KOPT-K1 (cell line): ENCODE data around the gene ACKR1.

Source experiments
- H3K27ac ChIP-seq: fragments of 200-600 bp; sonication (generic); 2 replicates; pipeline ENCODE4 v1.5.1; 2016; ENCODE audit warnings: antibody characterized with exemption, mild to moderate bottlenecking, low read depth, low read length; ENCODE audit not compliant: poor library complexity, severe bottlenecking
- H3K36me3 ChIP-seq: fragments of 200-600 bp; sonication (generic); 2 replicates; pipeline ENCODE4 v1.5.1; 2017; ENCODE audit warnings: antibody characterized with exemption, mild to moderate bottlenecking, low read length, moderate library complexity; ENCODE audit not compliant: insufficient read depth
- H3K9me3 ChIP-seq: fragments of 200-600 bp; sonication (generic); 2 replicates; pipeline ENCODE4 v1.5.1; 2017; ENCODE audit warnings: antibody characterized with exemption, low read length, mild to moderate bottlenecking; ENCODE audit not compliant: insufficient read depth, poor library complexity, severe bottlenecking

ACKR1 gene, protein sequence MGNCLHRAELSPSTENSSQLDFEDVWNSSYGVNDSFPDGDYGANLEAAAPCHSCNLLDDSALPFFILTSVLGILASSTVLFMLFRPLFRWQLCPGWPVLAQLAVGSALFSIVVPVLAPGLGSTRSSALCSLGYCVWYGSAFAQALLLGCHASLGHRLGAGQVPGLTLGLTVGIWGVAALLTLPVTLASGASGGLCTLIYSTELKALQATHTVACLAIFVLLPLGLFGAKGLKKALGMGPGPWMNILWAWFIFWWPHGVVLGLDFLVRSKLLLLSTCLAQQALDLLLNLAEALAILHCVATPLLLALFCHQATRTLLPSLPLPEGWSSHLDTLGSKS

DNA sequence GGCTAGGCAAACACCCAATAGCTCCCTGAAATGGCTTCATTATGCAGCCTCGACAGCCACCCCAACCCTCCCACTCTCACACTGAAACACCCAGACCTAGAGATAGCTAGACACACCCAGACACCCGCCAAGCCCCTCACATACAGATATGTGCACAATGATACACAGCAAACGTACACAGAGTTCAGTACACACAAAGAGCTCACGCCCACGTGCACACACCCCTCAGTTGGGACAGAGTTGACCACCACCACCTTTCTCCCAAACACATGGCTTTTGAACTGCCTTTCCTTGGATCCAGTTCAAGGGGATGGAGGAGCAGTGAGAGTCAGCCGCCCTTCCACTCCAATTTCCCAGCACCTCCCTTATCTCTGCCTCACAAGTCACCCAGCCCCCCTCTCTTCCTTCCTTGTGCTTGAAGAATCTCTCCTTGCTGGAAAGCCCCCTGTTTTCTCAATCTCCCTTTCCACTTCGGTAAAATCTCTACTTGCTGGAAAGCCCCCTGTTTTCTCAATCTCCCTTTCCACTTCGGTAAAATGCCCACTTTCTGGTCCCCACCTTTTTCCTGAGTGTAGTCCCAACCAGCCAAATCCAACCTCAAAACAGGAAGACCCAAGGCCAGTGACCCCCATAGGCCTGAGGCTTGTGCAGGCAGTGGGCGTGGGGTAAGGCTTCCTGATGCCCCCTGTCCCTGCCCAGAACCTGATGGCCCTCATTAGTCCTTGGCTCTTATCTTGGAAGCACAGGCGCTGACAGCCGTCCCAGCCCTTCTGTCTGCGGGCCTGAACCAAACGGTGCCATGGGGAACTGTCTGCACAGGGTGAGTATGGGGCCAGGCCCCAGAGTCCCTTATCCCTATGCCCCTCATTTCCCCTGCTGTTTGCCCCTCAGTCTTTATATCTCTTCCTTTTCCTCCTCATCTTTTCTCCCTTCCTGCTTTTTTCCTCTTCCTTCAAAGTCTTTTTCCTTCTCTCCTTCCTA is at the start of gene ACKR1:
TSS of gene ACKR1 (plus strand) at position 715 of the 981 bp plus-strand sequence. CDS start at position 800, 85 bp downstream.
- H3K36me3 ChIP-seq, result no peaks in the 10 kb centered on the region
- H3K9me3 ChIP-seq, result no peaks in the 10 kb centered on the region
- no peak within 1 kb of the TSS for H3K27ac ChIP-seq

DNA sequence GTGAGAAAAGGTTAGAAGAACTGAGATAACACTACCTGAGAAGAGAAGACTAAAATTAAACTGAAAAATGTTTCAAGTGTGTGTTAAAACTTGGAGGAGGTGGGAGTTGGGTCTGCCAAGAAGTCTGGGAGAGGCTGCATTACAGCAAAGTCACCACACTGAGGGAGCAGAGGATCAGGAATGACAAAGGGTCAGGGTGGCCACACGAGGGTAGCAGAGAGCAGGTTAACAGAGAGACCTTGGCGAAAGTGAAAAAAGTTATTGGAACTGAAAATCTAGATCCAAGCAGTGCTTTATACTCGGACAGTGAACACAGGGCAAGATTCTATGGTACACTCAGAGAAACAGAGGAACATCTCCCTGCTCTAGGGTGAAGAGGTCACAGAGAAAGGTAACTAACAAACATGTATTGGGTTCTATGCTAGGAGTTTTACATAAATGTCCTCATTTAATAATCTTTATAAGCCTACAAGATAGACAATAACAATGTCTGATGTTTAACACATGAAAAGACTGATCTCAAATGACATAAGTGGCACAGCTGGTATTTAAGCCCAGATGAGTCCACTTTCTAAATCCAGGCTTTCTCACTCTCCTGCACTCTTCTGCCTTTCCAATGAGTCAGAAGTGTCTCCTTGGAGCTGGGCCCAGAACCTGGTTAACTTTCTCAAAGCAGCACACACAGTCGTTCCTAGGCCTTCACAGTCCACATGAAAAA is 43.5 kb upstream of the ACKR1 start:
- no peaks in the 10 kb centered on the region for H3K9me3 ChIP-seq
- no peak overlapping the region for H3K27ac ChIP-seq
- H3K36me3 ChIP-seq, result no peaks in the 10 kb centered on the region

DNA sequence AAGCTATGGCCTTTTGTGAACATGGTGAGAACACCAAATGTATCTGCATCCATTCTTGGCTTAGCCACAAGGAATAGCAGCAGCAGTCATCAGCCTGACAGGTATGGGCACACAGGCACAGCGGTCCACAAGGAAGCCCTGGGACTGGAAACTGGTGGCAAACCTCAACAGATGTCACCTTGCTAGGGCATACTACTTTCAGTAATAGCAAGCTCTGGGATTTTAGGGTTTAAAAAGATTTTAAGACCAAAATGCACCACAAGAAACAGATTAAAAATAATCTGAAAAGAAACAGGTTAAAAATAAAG is 43.0 kb upstream of the ACKR1 start:
- Histone ChIP-seq H3K27ac (no peak overlapping the region), H3K9me3 (no peaks in the 10 kb centered on the region), H3K36me3 (no peaks in the 10 kb centered on the region)

DNA sequence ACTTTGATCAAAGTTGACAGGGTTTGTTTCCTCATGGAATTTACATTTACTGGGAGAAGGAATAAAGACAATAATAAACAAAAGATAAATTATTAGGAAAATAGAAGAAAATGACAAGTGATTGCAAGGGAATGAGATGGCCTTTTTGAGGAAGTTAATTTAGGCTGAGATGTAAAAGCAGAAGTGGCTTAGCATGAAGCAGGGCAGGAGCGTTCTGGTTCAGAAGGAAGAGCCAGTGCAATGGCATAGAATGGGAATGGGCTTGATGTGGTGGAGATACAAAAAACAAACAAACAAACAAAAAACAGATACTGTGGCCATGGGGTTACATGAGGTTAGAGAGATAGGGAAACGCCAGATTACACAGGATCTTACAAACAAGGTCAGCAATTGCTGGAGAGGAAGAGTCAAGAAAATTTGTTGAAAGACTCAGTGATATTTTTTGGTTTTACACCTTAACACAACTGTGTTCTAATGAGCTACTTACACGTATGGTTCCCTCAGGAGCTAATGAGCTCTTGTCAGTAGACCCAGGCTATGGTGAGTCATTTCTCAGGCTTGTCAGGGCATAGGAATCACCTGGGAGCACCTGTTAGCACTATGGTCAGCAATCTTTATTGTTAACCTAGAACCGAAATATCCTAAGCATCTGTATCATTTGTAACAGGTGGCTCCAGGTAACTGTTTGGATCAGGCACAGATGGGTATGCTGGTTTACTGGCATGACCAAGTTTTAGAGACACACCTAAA is 42.0 kb upstream of the ACKR1 start:
- H3K9me3 ChIP-seq, result no peaks in the 10 kb centered on the region
- H3K36me3 ChIP-seq, result no peaks in the 10 kb centered on the region
- no peak overlapping the region for H3K27ac ChIP-seq

DNA sequence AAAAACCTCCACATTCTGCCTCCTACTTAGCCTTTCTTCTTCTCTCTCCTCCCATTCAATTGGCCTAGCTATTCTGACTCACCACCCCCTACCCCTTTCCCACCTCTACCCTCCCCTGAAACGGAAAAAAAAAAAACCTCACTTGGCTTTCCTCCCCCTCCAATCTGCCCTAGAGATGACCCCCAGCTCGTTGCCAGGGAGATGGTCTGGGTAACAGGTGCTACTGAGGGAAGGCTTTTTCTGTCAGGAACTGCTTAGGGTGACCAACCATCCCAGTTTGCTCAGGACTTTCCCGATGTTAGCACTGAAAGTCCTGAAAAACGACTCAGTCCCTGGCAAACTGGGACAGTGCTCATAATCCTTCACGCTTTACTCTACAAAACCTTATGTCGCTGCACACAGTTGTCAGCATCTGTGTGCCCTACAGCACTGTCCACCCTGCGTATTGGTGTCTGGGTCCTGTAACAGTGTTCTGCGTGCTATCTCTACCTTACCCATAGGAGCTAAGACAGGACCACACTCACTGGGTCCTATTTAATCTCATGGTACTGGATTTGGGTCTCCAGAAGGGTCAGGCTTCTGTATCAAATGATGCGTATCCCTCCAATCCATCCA is 41.0 kb upstream of the ACKR1 start:
- H3K9me3 ChIP-seq, result no peaks in the 10 kb centered on the region
- no peak overlapping the region for H3K27ac ChIP-seq
- H3K36me3 ChIP-seq, result no peaks in the 10 kb centered on the region

DNA sequence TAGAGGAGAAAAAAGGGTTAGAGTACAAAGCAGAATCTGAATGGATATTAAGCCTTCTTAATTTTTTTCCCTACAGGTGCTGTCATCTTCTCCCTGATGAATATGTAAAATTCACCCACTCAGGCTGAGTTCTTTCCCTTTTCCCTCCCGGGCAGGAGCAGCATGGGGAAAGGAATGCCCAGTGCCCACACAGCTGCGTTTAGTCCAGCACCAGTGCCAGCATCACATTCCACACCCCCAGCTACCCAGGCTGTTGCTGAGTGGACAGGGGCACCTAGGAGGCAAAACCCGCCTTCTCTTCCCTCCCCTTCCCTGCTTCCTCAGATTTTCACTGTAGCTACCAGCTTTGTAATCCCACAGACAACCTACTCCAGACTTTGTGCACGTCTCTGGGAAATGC is 36.6 kb upstream of the ACKR1 start:
- Histone ChIP-seq H3K36me3 (no peaks in the 10 kb centered on the region), H3K27ac (no peak overlapping the region)

DNA sequence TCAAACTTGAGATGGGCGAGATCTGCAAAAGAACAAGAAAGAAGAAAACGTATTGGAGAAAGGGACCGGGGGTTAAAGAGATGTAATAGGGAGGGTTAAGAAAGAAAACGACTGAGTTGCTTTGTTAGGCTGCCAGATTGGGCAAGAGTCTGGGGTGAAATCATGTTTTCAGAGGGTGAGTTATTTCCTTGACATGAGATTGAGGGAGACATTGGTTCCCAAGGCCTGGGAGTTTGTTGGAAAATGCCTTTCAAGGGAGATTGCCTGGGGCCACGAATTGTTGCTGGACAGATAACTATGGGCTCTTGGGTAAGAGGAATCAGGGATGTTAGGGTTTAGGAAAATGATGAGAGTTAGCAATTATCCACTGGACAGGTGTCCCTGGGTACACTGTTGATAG is 34.0 kb upstream of the ACKR1 start:
- Histone ChIP-seq H3K36me3 (no peaks in the 10 kb centered on the region), H3K27ac (no peak overlapping the region), H3K9me3 (no peaks in the 10 kb centered on the region)

More for the DNA sequence above, 36.6 kb upstream of the ACKR1 start:
- no peaks in the 10 kb centered on the region for H3K9me3 ChIP-seq

DNA sequence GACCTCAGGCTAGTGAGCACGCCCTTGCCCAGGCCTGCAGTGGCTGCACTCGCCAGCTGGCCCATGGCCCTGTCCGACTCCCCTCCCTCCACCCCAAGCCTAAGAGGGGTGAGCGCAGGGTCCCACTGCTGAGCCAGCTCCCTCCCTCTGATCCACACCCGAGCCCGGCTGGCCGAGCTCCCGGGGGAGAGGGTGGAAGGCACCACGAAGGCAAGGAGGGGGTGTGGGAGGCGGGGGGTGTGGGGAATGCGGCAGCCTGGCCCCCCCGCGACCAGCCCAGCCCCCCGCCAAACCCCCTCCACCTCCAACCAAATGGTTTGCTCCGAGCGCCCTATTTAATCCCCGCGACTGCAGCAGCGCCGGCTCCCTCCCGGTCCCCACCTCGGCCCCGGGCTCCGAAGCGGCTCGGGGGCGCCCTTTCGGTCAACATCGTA is 33.4 kb upstream of the ACKR1 start, which contains the start of gene CADM3:
TSS of gene CADM3 (plus strand) at position 362 of the 434 bp plus-strand sequence. CDS start 151 bp downstream, outside the sequence.
- Histone ChIP-seq H3K9me3 (no peaks in the 10 kb centered on the region), H3K27ac (no peak within 1 kb of the TSS), H3K36me3 (no peaks in the 10 kb centered on the region)

DNA sequence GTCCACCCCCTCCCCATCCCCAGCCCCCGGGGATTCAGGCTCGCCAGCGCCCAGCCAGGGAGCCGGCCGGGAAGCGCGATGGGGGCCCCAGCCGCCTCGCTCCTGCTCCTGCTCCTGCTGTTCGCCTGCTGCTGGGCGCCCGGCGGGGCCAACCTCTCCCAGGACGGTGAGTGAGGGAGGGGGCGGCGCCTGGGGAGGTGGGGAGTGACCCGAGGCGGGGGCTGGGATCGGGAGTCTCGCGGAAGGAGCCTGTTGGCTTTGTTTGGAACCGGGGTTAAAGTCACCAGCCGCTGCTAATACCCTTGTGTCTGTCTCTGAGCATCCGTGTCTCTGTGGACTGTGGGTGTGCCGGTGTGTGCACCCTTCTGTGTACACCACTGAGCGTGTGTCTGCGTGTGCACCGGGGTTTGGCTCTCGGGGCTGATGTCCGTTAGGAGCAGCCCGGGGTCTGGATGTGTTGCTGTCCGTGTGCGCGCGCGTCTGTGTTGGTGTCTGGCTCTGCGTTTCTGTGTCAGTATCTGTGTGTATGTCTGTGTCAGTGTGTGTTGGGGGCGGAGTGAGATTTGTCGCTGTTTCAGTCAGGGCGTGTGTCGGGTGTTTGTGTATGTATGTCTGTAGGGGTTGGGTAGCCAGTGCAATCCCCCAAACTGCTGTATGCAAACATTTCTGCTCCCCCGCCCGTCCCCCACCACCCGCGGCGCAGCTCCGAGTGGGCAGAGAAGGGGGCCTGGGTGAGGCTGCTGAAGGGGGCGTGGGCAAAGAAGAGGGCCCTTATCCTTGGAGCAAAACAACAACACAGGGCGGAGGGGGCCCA is 32.8 kb upstream of the ACKR1 start:
- no peak overlapping the region for H3K27ac ChIP-seq
- no peaks in the 10 kb centered on the region for H3K36me3 ChIP-seq
- no peaks in the 10 kb centered on the region for H3K9me3 ChIP-seq

DNA sequence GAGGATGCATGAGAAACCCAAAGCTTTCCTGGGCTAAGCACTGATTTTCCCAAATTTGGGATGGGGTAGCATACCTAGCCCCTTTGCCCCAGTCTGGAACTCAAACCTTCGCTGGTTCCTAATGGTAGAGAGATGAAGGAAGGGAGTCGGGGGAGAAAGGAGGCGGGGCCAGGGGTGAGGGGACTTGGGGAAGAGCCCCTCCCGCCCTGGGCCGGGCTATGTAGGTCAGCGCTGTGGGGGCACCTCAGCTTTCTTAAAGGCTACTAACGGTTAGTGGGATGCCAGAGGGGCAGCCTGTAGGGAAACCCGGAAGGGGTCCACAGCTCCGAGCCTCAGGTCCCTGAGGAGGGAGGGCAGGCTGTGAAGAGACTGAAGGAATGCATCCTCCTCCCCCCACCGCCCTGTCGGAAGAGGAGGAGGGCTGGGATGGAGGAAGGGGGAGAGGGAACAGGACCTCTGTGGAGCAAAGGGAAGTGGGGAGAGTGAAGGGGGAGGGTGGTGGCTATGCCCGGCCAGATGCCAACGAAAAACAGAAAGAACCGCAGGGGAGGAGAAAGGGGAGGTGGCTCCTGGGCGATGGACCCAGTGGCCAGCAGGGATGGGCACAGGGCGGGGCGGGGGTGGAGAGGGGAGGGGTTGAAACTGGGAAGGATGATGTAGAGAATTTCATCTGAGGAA is 31.9 kb upstream of the ACKR1 start:
- no peaks in the 10 kb centered on the region for H3K36me3 ChIP-seq
- H3K9me3 ChIP-seq, result no peaks in the 10 kb centered on the region
- no peak overlapping the region for H3K27ac ChIP-seq

DNA sequence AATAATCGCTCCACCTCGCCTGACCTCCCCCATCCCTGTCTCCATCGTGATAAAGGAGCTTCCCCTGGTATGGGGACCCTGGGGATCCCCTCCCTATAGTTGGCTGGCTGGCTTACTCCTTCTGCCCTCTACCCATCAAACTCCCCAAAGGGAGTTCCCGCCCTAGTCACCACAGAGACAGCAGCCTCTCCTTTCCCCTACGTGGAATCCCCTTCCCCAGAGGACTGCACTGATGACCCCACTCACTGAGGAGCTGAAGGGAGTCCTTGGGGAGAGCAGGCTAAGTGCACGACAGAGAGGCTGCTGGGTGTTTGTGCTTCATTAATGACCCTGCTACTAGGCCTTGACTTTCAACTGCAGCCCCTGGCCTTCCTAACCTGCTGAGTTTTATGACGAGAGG is 31.4 kb upstream of the ACKR1 start:
- Histone ChIP-seq H3K27ac (no peak overlapping the region), H3K9me3 (no peaks in the 10 kb centered on the region), H3K36me3 (no peaks in the 10 kb centered on the region)

DNA sequence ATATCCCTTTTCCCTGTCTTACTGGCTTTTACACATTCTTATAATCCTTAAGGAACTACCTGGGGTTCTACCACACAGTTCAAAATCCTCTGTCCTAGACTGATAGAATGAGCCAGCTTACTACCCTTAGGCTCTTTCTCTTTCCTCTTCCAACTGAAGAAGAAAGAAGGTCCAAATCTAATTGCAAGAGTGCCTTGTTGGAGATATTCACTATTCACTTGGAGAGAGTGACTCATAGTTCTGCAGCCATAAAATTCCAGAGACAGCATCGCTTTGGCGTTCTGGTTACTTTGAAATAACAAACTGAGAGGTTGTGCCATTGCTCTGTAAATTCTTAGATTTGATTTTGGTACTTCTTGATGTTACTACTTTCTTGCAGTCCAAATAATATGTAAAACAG is 29.1 kb upstream of the ACKR1 start:
- Histone ChIP-seq H3K9me3 (no peaks in the 10 kb centered on the region), H3K27ac (no peak overlapping the region), H3K36me3 (no peaks in the 10 kb centered on the region)

DNA sequence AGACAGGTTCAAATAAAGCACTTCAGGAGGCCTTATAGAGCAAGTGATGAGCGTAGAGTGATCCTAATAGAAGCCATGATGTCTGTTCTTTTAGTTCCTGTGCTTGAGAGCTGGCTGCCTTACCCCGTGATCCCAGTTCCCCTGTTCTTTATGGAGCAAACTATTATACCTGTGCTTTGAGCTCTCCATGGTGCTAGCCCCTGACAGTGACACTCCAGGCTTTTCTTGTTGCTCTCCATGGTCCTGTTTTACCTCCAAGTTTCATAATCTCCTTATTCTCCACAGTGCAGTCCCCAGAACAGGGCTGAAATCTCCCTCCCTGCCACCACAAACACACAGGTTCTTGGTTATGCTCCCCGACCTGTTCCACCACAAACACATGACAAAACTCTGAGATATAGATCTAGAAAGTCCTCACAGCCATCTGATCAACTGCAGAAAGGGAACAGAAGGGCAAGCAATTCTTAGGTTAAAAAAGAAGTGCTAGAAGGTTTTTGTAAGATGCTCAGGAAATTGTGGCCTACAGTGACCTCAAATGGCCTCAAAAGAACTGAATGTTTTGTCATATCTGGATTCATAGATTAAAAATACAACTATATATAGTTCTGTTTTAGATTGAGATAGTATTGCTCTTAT is 27.3 kb upstream of the ACKR1 start:
- no peaks in the 10 kb centered on the region for H3K36me3 ChIP-seq
- no peaks in the 10 kb centered on the region for H3K9me3 ChIP-seq
- no peak overlapping the region for H3K27ac ChIP-seq
